Astrocyte (in vitro differentiated cells and primary cell): ENCODE results near the gene SNED1. TPM values are rescaled to one million over a fixed set of nuclear protein-coding genes. Genes with fewer than 3 reads are reported as not detected.

ENCODE experiments used
- DNase-seq: peaks from one replicate; pipeline ENCODE4 v3.0.0-alpha.2; 2010; ENCODE audit warnings: low read depth
- FAIRE-seq: peaks from 2 replicates; lab custom pipeline; 2011; peaks lifted over from hg19 to GRCh38; lab: Jason Lieb, UNC
- H2AFZ ChIP-seq: 2 replicates; pipeline ENCODE4 v1.6.0; 2012; ENCODE audit warnings: low read depth, low read length, inconsistent platforms
- H3K27ac ChIP-seq: 2 replicates; pipeline ENCODE4 v1.5.1; 2011; ENCODE audit warnings: low read depth, low read length, inconsistent platforms
- H3K27me3 ChIP-seq: 2 replicates; pipeline ENCODE4 v1.6.0; 2011; ENCODE audit warnings: low read length, inconsistent platforms; ENCODE audit not compliant: insufficient read depth
- H3K36me3 ChIP-seq: 2 replicates; pipeline ENCODE4 v1.5.1; 2011; ENCODE audit warnings: low read length, inconsistent platforms; ENCODE audit not compliant: insufficient read depth
- H3K4me1 ChIP-seq: 2 replicates; pipeline ENCODE4 v1.5.1; 2011; ENCODE audit warnings: low read length, inconsistent platforms; ENCODE audit not compliant: insufficient read depth
- H3K4me2 ChIP-seq: 2 replicates; pipeline ENCODE4 v1.6.0; 2012; ENCODE audit warnings: low read length, inconsistent platforms
- H3K4me3 ChIP-seq: 2 replicates; pipeline ENCODE4 v1.5.1; 2011; ENCODE audit warnings: low read depth, mild to moderate bottlenecking, low read length, inconsistent platforms; ENCODE audit not compliant: insufficient read depth
- H3K79me2 ChIP-seq: 2 replicates; pipeline ENCODE4 v1.6.0; 2012; ENCODE audit warnings: mild to moderate bottlenecking, low read length, inconsistent platforms; ENCODE audit not compliant: insufficient read depth
- H3K9ac ChIP-seq: 2 replicates; pipeline ENCODE4 v1.6.0; 2012; ENCODE audit warnings: mild to moderate bottlenecking, low read length, inconsistent platforms
- H3K9me3 ChIP-seq: 2 replicates; pipeline ENCODE4 v1.5.1; 2012; ENCODE audit warnings: low read depth, mild to moderate bottlenecking, low read length, inconsistent platforms; ENCODE audit not compliant: insufficient read depth
- H4K20me1 ChIP-seq: 2 replicates; pipeline ENCODE4 v1.6.0; 2012; ENCODE audit warnings: low read length, inconsistent platforms; ENCODE audit not compliant: insufficient read depth
- H3K27ac Mint-ChIP-seq: one replicate; pipeline ENCODE4 v1.8.0; 2021; ENCODE audit warnings: mild to moderate bottlenecking, mixed read lengths; ENCODE audit not compliant: unreplicated experiment
- H3K27me3 Mint-ChIP-seq: one replicate; pipeline ENCODE4 v1.8.0; 2021; ENCODE audit warnings: low read depth, mixed read lengths; ENCODE audit not compliant: unreplicated experiment
- H3K36me3 Mint-ChIP-seq: one replicate; pipeline ENCODE4 v1.8.0; 2021; ENCODE audit warnings: low read depth, mixed read lengths; ENCODE audit not compliant: unreplicated experiment
- H3K4me1 Mint-ChIP-seq: one replicate; pipeline ENCODE4 v1.8.0; 2021; ENCODE audit warnings: low read depth, mixed read lengths; ENCODE audit not compliant: unreplicated experiment
- H3K4me3 Mint-ChIP-seq: one replicate; pipeline ENCODE4 v1.8.0; 2021; ENCODE audit warnings: mild to moderate bottlenecking, moderate library complexity, mixed read lengths; ENCODE audit not compliant: unreplicated experiment
- H3K9me3 Mint-ChIP-seq: one replicate; pipeline ENCODE4 v1.8.0; 2021; ENCODE audit warnings: mild to moderate bottlenecking, mixed read lengths; ENCODE audit not compliant: unreplicated experiment
- CTCF ChIP-seq: IDR thresholded peaks from 2 replicates; pipeline ENCODE4 v1.5.1; 2011; ENCODE audit warnings: low read depth, mild to moderate bottlenecking, inconsistent platforms, low read length, moderate library complexity; ENCODE audit not compliant: insufficient read depth
- EZH2 ChIP-seq: IDR thresholded peaks from 2 replicates; pipeline ENCODE4 v1.6.1; 2012; ENCODE audit warnings: mild to moderate bottlenecking, low read length, inconsistent platforms; ENCODE audit not compliant: insufficient read depth
- total RNA-seq: library from RNA; stranded (reverse); gene quantifications from 2 replicates; pipeline ENCODE4 v1.2.1, GENCODE V29; 2021

SNED1 gene
- total RNA-seq, 1 donor from 2014 or later, result 0.23 TPM

DNA sequence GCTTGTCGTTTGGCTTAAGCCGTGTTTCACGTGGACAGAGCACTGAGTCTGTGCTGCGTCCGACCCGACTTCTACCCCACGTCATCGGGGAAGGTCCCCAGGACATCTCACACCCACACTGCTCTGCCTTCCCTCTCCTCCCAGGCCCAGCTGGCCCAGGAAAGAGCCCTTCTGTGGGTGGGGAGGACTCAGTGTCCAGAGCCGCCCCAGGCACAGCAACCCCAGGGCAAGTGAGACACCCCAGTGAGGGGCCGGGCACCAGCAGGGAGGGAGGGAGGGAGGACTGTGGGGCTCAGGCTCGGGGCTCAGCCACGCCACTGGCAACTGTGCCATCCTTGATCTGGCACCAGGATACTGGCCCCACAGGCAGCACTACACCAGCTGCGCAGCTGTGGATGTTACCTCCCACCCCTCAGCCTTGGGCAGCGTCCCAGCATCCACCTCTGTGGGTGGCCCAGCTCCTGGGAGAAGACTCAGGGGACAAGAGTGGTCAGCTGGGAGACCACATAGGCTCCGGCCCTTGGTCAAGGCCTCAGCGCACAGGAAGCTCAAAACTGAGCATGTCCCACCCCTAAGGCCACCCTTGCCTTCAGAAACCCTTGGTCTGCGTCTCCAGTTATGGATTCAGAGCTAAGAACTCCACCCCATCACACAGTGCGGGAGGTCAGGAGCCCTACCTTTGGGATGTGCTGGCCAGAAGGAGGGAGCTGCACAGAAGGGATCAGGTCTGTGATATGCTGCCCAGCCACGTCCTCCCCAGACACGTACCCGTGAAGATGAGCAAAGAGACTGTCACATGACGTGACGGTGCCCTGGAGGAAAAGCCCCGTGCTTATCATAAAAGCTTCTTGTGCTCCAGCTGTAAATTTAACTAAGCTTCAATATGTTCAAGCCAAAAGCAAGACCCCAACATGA is 139.1 kb downstream of the SNED1 start:
- Mint-ChIP-seq H3K4me3 (no peak overlapping the region), H3K4me1 (peaks cover 4% of the 10 kb centered on the region), H3K36me3 (peaks cover 4% of the 10 kb centered on the region), H3K27ac (no peak overlapping the region), H3K9me3 (no peaks in the 10 kb centered on the region), H3K27me3 (peaks cover 25% of the 10 kb centered on the region)
- no peak for FAIRE-seq
- DNase-seq, result no peak
- no peaks in the 10 kb centered on the region for H4K20me1 ChIP-seq
- no peaks in the 10 kb centered on the region for H3K79me2 ChIP-seq
- H3K27ac ChIP-seq, result no peak overlapping the region
- H3K9me3 ChIP-seq, result no peaks in the 10 kb centered on the region
- no peak overlapping the region for H3K9ac ChIP-seq
- no peaks in the 10 kb centered on the region for H3K36me3 ChIP-seq
- H3K4me1 ChIP-seq, result no peaks in the 10 kb centered on the region
- no peaks in the 10 kb centered on the region for H3K27me3 ChIP-seq
- H3K4me3 ChIP-seq, result no peak overlapping the region
- TF ChIP-seq EZH2 (no peak), CTCF (no peak)
- H3K4me2 ChIP-seq, result no peak overlapping the region
- H2AFZ ChIP-seq, result no peak overlapping the region

DNA sequence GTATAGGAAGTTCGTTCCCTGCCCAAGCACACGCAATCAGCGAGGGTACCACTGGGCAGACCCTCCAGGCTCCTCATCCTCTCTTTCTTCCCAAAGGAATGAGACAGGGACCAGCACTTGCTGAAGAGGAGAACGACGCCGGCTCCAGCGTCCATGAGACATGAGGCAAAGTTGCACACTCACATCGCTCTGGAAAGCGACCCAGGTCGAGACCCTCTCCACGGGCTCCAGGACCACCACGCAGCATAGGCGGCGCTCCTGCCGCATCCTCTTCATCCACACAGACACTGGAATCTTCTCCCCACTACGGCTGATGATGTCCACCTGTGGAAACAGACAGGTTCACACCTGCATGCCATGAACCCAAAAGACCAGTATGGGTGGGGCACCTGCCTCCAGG is 140.1 kb downstream of the SNED1 start:
- no peaks in the 10 kb centered on the region for H3K79me2 ChIP-seq
- no peak overlapping the region for H3K27ac ChIP-seq
- Mint-ChIP-seq H3K36me3 (peaks cover 4% of the 10 kb centered on the region), H3K9me3 (no peaks in the 10 kb centered on the region), H3K27me3 (peaks cover 21% of the 10 kb centered on the region), H3K27ac (no peak overlapping the region), H3K4me3 (no peak overlapping the region), H3K4me1 (peaks cover 4% of the 10 kb centered on the region)
- no peaks in the 10 kb centered on the region for H3K36me3 ChIP-seq
- no peaks in the 10 kb centered on the region for H3K27me3 ChIP-seq
- no peak overlapping the region for H3K9ac ChIP-seq
- H2AFZ ChIP-seq, result no peak overlapping the region
- no peak overlapping the region for H3K4me3 ChIP-seq
- H3K4me2 ChIP-seq, result no peak overlapping the region
- DNase-seq, result no peak
- no peak for TF ChIP-seq EZH2
- no peak for TF ChIP-seq CTCF
- no peaks in the 10 kb centered on the region for H4K20me1 ChIP-seq
- FAIRE-seq, result no peak
- H3K4me1 ChIP-seq, result no peaks in the 10 kb centered on the region
- no peaks in the 10 kb centered on the region for H3K9me3 ChIP-seq
